Suprapubic skin (tissue), 4 donors: Measurements from ENCODE around the gene IFRD2. TPM values are rescaled to one million over a fixed set of nuclear protein-coding genes. Genes with fewer than 3 reads are reported as not detected.

Experiments
- DNase-seq, 2 donors: peaks; one replicate each; pipeline ENCODE4 v3.0.0-alpha.2; 2019; ENCODE audit warnings: low spot score in 2 of 2
- H3K27ac ChIP-seq: fragments of 200-600 bp; sonication (generic); one replicate; pipeline ENCODE4 v1.5.1; 2019
- H3K27me3 ChIP-seq: fragments of 200-600 bp; sonication (generic); one replicate; pipeline ENCODE4 v1.5.1; 2019
- H3K36me3 ChIP-seq: fragments of 200-600 bp; sonication (generic); one replicate; pipeline ENCODE4 v1.5.1; 2019
- H3K4me1 ChIP-seq: fragments of 200-600 bp; sonication (generic); one replicate; pipeline ENCODE4 v1.5.1; 2019
- H3K4me3 ChIP-seq: fragments of 200-600 bp; sonication (generic); one replicate; pipeline ENCODE4 v1.5.1; 2019; ENCODE audit warnings: mild to moderate bottlenecking
- H3K9me3 ChIP-seq: fragments of 200-600 bp; sonication (generic); one replicate; pipeline ENCODE4 v1.5.1; 2019
- EP300 ChIP-seq: sonication (generic); formaldehyde crosslinking; IDR thresholded peaks from one replicate; pipeline ENCODE4 v1.6.1; 2017; ENCODE audit warnings: antibody characterized with exemption
- POLR2A ChIP-seq, 2 donors: fragments of 450-650 bp; IDR thresholded peaks; one replicate each; pipeline ENCODE4 v1.6.1; 2017; ENCODE audit warnings: antibody characterized with exemption in 2 of 2, mild to moderate bottlenecking in 2 of 2, moderate library complexity in 2 of 2
- POLR2AphosphoS5 ChIP-seq, 3 donors: sonication (generic); formaldehyde crosslinking; IDR thresholded peaks; one replicate each; pipeline ENCODE4 v1.6.1; 2017; ENCODE audit warnings: antibody characterized with exemption in 3 of 3
- WGBS: methylation state at CpG from one replicate; pipeline ENCODE4 v1.1.5; 2018; 5-methylcytosine and 5-hydroxymethylcytosine counted together
- total RNA-seq, 4 donors: library from RNA; depleted of rRNA; stranded (reverse); fragments of >200 nt; gene quantifications; one replicate each; pipeline ENCODE4 v1.1.0, GENCODE V29; 2016
- TF ChIP-seq, protein P1 (sequence below), 2 donors: fragments of 200-600 bp in 1 of 2; fragments of 450-650 bp in 1 of 2; sonication (generic) in 1 of 2; IDR thresholded peaks; one replicate each; pipeline ENCODE4 v1.5.1; 2016 to 2019; ENCODE audit warnings: antibody characterized with exemption in 2 of 2, mild to moderate bottlenecking in 1 of 2, moderate library complexity in 1 of 2

Gene IFRD2, protein sequence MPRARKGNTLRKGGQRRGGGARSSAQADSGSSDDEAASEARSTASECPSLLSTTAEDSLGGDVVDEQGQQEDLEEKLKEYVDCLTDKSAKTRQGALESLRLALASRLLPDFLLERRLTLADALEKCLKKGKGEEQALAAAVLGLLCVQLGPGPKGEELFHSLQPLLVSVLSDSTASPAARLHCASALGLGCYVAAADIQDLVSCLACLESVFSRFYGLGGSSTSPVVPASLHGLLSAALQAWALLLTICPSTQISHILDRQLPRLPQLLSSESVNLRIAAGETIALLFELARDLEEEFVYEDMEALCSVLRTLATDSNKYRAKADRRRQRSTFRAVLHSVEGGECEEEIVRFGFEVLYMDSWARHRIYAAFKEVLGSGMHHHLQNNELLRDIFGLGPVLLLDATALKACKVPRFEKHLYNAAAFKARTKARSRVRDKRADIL
- total RNA-seq, result 10 to 100 TPM; 56.3 to 84.9 (median 75.2) TPM

DNA sequence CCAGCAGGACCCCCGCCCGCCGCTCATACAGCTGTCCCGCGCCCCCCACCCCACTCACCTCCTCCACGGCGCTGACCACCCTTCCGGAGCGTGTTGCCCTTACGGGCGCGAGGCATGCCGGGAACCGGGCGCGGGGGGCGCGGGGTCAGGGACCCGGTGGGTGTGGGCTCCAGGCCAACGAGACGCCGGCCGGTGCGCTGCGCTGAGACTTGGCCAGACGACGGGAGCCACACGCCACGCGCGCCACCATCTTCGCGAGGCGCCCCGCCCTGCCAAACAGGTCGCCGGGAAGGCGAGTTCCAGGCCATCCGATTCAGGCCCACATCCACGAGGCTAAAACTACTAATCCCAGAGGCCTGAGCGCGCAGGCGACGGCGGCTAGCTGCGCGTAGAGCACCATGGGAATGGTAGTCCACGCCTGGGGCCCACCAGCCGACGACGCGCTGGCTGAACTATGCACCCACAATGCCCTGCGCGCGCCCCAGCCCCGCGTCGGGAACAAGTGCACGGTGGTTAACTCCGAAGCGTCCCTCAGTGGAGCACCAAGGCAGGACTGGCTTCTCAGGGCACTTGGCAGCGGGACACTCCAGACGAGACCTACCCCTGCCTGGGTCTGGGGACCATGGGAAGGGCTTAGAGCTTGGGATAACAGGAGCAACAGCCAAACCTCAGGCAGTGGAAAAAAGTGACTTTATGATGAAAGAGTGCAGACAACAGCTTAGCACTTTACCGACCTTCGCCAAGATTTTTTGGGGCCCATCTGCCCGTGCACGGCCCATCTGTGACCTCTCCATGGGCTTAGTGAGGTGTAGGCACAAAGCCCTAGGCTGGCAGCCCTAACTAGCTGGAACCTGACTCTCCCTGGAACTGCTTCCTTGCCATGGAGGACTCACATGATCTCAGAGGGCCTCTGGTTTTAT, at the start of gene IFRD2:
Gene IFRD2, minus strand, starts transcription at position 271 of the 920 bp plus-strand sequence. Its CDS starts 155 bp downstream, at position 116.
- no peaks in the 10 kb centered on the region for H3K27me3 ChIP-seq
- H3K27ac ChIP-seq, result peak within 1 kb of the TSS; percentile 89
- peak; percentile 97 to 98 for DNase-seq
- peak within 1 kb of the TSS; percentile 85 for H3K4me3 ChIP-seq
- WGBS, result no CpG with 5 or more reads among the region's 67 CpGs
- peaks cover 40% of the 10 kb centered on the region for H3K36me3 ChIP-seq
- TF ChIP-seq EP300 (peak; percentile 16), POLR2A (IDR thresholded peaks at IDR 0.05) (no peak), POLR2AphosphoS5 (IDR thresholded peaks at IDR 0.05) (peak; percentile 43 to 93 (median 89))
- TF ChIP-seq, protein P1, sequence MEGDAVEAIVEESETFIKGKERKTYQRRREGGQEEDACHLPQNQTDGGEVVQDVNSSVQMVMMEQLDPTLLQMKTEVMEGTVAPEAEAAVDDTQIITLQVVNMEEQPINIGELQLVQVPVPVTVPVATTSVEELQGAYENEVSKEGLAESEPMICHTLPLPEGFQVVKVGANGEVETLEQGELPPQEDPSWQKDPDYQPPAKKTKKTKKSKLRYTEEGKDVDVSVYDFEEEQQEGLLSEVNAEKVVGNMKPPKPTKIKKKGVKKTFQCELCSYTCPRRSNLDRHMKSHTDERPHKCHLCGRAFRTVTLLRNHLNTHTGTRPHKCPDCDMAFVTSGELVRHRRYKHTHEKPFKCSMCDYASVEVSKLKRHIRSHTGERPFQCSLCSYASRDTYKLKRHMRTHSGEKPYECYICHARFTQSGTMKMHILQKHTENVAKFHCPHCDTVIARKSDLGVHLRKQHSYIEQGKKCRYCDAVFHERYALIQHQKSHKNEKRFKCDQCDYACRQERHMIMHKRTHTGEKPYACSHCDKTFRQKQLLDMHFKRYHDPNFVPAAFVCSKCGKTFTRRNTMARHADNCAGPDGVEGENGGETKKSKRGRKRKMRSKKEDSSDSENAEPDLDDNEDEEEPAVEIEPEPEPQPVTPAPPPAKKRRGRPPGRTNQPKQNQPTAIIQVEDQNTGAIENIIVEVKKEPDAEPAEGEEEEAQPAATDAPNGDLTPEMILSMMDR (IDR thresholded peaks at IDR 0.05), result no peak
- no peaks in the 10 kb centered on the region for H3K9me3 ChIP-seq
- H3K4me1 ChIP-seq, result peaks cover 26% of the 10 kb centered on the region

DNA sequence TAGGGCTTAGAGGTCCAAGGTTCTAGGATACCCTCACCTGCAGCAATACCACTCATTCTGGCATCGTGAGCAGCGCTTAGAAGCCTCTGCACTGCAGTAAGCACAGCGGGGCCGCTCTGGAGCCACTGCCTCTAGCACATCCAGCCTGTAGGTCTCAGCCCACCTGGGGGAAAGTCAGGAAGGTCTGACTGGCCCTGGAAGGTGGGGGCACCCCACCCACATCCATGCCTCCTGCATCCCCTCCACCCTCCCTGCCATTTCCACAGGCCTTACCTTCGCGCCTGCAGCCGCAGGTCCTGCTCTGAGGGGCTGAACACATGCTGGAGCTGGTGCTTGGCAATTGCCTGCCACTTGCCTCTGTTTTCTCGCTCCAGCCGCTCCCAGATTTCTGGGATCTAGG, 49.3 kb upstream of the IFRD2 start:
- no peak for TF ChIP-seq EP300
- TF ChIP-seq POLR2AphosphoS5 (IDR thresholded peaks at IDR 0.05), result no peak
- TF ChIP-seq, protein P1 (IDR thresholded peaks at IDR 0.05), result no peak
- no peak for TF ChIP-seq POLR2A (IDR thresholded peaks at IDR 0.05)
- 83% methylated on average over 5 of the region's 9 CpGs for WGBS
- Histone ChIP-seq H3K4me1 (peaks cover 68% of the 10 kb centered on the region), H3K9me3 (no peaks in the 10 kb centered on the region), H3K27ac (peak overlapping the region; percentile 94), H3K4me3 (peak overlapping the region; percentile 73), H3K36me3 (no peaks in the 10 kb centered on the region), H3K27me3 (no peaks in the 10 kb centered on the region)
- no peak for DNase-seq

DNA sequence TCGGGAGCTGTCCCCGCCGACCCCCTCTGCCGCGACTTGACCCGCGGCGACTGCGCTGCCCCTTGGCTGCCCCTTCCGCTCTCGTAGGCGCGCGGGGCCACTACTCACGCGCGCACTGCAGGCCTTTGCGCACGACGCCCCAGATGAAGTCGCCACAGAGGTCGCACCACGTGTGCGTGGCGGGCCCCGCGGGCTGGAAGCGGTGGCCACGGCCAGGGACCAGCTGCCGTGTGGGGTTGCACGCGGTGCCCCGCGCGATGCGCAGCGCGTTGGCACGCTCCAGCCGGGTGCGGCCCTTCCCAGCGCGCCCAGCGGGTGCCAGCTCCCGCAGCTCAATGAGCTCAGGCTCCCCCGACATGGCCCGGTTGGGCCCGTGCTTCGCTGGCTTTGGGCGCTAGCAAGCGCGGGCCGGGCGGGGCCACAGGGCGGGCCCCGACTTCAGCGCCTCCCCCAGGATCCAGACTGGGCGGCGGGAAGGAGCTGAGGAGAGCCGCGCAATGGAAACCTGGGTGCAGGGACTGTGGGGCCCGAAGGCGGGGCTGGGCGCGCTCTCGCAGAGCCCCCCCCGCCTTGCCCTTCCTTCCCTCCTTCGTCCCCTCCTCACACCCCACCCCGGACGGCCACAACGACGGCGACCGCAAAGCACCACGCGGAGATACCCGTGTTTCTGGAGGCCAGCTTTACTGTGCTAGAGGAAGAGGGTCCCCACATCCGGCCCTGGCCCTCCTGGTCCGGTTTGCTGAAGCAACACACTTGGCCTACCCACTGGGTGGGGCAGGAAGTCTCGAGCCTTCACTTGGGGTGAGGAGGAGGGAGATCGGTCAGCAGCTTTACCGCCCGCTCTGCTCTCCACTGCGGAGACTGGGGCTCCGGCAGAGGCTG, 48.5 kb upstream of the IFRD2 start, which contains the start of gene RASSF1:
Gene RASSF1, minus strand, starts transcription at position 389 of the 882 bp plus-strand sequence. Its CDS starts 31 bp downstream, at position 358.
- peak in 1 of 2 donors; percentile 92 for DNase-seq
- Histone ChIP-seq H3K27ac (peak within 1 kb of the TSS; percentile 94), H3K4me1 (peaks cover 70% of the 10 kb centered on the region), H3K9me3 (no peaks in the 10 kb centered on the region), H3K27me3 (no peaks in the 10 kb centered on the region), H3K36me3 (no peaks in the 10 kb centered on the region), H3K4me3 (peak within 1 kb of the TSS; percentile 73)
- 6% methylated on average over 26 of the region's 85 CpGs for WGBS
- TF ChIP-seq EP300 (no peak), POLR2A (IDR thresholded peaks at IDR 0.05) (peak in 1 of 2 donors; percentile 45), POLR2AphosphoS5 (IDR thresholded peaks at IDR 0.05) (peak in 2 of 3 donors; percentile 22 to 67)

GRCh38 chr3:50340147-50340447, 47.9 kb upstream of the IFRD2 start:
- WGBS, result 12% methylated on average over 9 of the region's 9 CpGs
- peak overlapping the region; percentile 94 for H3K27ac ChIP-seq
- no peaks in the 10 kb centered on the region for H3K9me3 ChIP-seq
- peak overlapping the region; percentile 73 for H3K4me3 ChIP-seq
- TF ChIP-seq EP300 (no peak), POLR2A (IDR thresholded peaks at IDR 0.05) (no peak), POLR2AphosphoS5 (IDR thresholded peaks at IDR 0.05) (no peak)
- TF ChIP-seq, protein P1 (IDR thresholded peaks at IDR 0.05), result no peak
- no peaks in the 10 kb centered on the region for H3K36me3 ChIP-seq
- no peaks in the 10 kb centered on the region for H3K27me3 ChIP-seq
- H3K4me1 ChIP-seq, result peaks cover 70% of the 10 kb centered on the region
- DNase-seq, result no peak
